Stomach (tissue), 4 donors: ENCODE measurements around the gene GLB1L2.

Source experiments
- POLR2A ChIP-seq, 4 donors: fragments of 450-650 bp; IDR thresholded peaks; one replicate each; pipeline ENCODE4 v1.6.1; 2016; ENCODE audit warnings: antibody characterized with exemption in 4 of 4, control low read depth in 2 of 4, mild to moderate bottlenecking in 1 of 4, moderate library complexity in 1 of 4
- POLR2AphosphoS5 ChIP-seq, 3 donors: sonication (generic); formaldehyde crosslinking; IDR thresholded peaks; one replicate each; pipeline ENCODE4 v1.6.1; 2016; ENCODE audit warnings: antibody characterized with exemption in 3 of 3
- TF ChIP-seq, protein P1 (sequence below), 7 experiments: fragments of 450-650 bp in 4 of 7; fragments of 200-600 bp in 3 of 7; sonication (generic) in 3 of 7; IDR thresholded peaks; one replicate each; pipeline ENCODE4 v1.5.1; 2016 to 2019; ENCODE audit warnings: antibody characterized with exemption in 7 of 7, control low read depth in 2 of 7, mild to moderate bottlenecking in 1 of 7

DNA sequence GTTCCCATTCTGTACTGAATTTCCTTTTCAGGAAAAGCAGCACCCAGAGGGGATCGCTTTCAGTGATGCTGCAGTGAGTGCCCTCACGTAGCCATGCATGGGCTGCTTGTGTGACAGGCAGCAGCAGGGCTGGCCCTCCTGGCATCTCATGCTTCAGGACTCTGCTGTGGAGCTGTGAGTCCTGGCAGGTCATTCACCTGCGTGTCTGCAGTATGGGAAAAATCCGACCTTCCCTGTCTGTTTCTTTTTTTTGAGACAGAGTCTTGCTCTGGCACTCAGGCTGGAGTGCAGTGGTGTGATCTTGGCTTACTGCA, 13.4 kb downstream of the GLB1L2 start:
- TF ChIP-seq, protein P1, sequence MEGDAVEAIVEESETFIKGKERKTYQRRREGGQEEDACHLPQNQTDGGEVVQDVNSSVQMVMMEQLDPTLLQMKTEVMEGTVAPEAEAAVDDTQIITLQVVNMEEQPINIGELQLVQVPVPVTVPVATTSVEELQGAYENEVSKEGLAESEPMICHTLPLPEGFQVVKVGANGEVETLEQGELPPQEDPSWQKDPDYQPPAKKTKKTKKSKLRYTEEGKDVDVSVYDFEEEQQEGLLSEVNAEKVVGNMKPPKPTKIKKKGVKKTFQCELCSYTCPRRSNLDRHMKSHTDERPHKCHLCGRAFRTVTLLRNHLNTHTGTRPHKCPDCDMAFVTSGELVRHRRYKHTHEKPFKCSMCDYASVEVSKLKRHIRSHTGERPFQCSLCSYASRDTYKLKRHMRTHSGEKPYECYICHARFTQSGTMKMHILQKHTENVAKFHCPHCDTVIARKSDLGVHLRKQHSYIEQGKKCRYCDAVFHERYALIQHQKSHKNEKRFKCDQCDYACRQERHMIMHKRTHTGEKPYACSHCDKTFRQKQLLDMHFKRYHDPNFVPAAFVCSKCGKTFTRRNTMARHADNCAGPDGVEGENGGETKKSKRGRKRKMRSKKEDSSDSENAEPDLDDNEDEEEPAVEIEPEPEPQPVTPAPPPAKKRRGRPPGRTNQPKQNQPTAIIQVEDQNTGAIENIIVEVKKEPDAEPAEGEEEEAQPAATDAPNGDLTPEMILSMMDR (IDR thresholded peaks at IDR 0.05), result no peak
- TF ChIP-seq POLR2AphosphoS5 (IDR thresholded peaks at IDR 0.05) (no peak), POLR2A (IDR thresholded peaks at IDR 0.05) (no peak)
